Fibroblast of lung (primary cell): ENCODE data around the gene C1QTNF12.

Experiments used
- CTCF ChIP-seq, 2 donors: IDR thresholded peaks in 1 of 2; conservative IDR thresholded peaks in 1 of 2; 1 replicate in 1 of 2; 2 replicates in 1 of 2; pipeline ENCODE4 v1.5.1; 2011 to 2012; ENCODE audit warnings: low read length in 2 of 2, control low read depth in 1 of 2, inconsistent platforms in 1 of 2, low read depth in 1 of 2, mild to moderate bottlenecking in 1 of 2
- EZH2 ChIP-seq: IDR thresholded peaks from 2 replicates; pipeline ENCODE4 v1.5.1; 2012; ENCODE audit warnings: low read length, control low read depth, mild to moderate bottlenecking; ENCODE audit errors: missing control alignments

GRCh38 chr1:1253314-1253713 lies 6.8 kb upstream of the C1QTNF12 start:
- TF ChIP-seq EZH2 (no peak), CTCF (conservative IDR thresholded peaks at IDR 0.05 in 1 of 2, IDR thresholded peaks at IDR 0.05 in 1 of 2; ENCODE audit: low read depth in 1 of 2, low read length in 2 of 2) (no peak)
